ENCODE results near the gene TNIP3.

TNIP3 gene

GRCh38 chr4:121140716-121141460 lies 23.2 kb downstream of the TNIP3 start:
- H3K27me3 ChIP-seq (ENCODE audit: control insufficient read depth, insufficient read depth, low read length, poor library complexity, severe bottlenecking), result no peaks in the 10 kb centered on the region
- H3K27ac ChIP-seq (ENCODE audit: insufficient read depth, low read depth, low read length, poor library complexity, severe bottlenecking), result no peak overlapping the region
- 74 to 92% methylated on average over 4 of the region's 5 CpGs for WGBS, 2 experiments
- H3K4me3 ChIP-seq (ENCODE audit: insufficient read depth, low read depth, low read length), result no peak overlapping the region
- H3K36me3 ChIP-seq (ENCODE audit: control insufficient read depth, insufficient read depth, low read length), result no peaks in the 10 kb centered on the region
- H3K4me1 ChIP-seq (ENCODE audit: control insufficient read depth, insufficient read depth, low read length), result no peaks in the 10 kb centered on the region
- H3K9me3 ChIP-seq (ENCODE audit: control insufficient read depth, low read length), result no peaks in the 10 kb centered on the region

- Histone ChIP-seq H3K27ac (ENCODE audit: insufficient read depth, low read depth, low read length, poor library complexity, severe bottlenecking) (no peak overlapping the region), H3K9me3 (ENCODE audit: control insufficient read depth, low read length) (no peaks in the 10 kb centered on the region), H3K4me3 (ENCODE audit: insufficient read depth, low read depth, low read length) (no peak overlapping the region), H3K4me1 (ENCODE audit: control insufficient read depth, insufficient read depth, low read length) (no peaks in the 10 kb centered on the region), H3K27me3 (ENCODE audit: control insufficient read depth, insufficient read depth, low read length, poor library complexity, severe bottlenecking) (no peaks in the 10 kb centered on the region), H3K36me3 (ENCODE audit: control insufficient read depth, insufficient read depth, low read length) (no peaks in the 10 kb centered on the region)
- WGBS, 2 experiments, result 94 to 95% methylated on average over 6 to 7 of the region's 7 CpGs
Observed at GRCh38 chr4:121139533-121140222, 24.4 kb downstream of the TNIP3 start.

- H3K4me1 ChIP-seq (ENCODE audit: control insufficient read depth, insufficient read depth, low read length), result no peaks in the 10 kb centered on the region
- no peak overlapping the region for H3K27ac ChIP-seq (ENCODE audit: insufficient read depth, low read depth, low read length, poor library complexity, severe bottlenecking)
- H3K4me3 ChIP-seq (ENCODE audit: insufficient read depth, low read depth, low read length), result no peak overlapping the region
- H3K27me3 ChIP-seq (ENCODE audit: control insufficient read depth, insufficient read depth, low read length, poor library complexity, severe bottlenecking), result no peaks in the 10 kb centered on the region
- H3K36me3 ChIP-seq (ENCODE audit: control insufficient read depth, insufficient read depth, low read length), result no peaks in the 10 kb centered on the region
- WGBS, 2 experiments, result 85 to 90% methylated on average over 3 to 5 of the region's 5 CpGs
- no peaks in the 10 kb centered on the region for H3K9me3 ChIP-seq (ENCODE audit: control insufficient read depth, low read length)
Observed at GRCh38 chr4:121138039-121138825, 25.9 kb downstream of the TNIP3 start.

GRCh38 chr4:121130326-121130660 lies 33.8 kb downstream of the TNIP3 start:
- Histone ChIP-seq H3K9me3 (ENCODE audit: control insufficient read depth, low read length) (no peaks in the 10 kb centered on the region), H3K4me1 (ENCODE audit: control insufficient read depth, insufficient read depth, low read length) (no peaks in the 10 kb centered on the region), H3K27ac (ENCODE audit: insufficient read depth, low read depth, low read length, poor library complexity, severe bottlenecking) (no peak overlapping the region), H3K4me3 (ENCODE audit: insufficient read depth, low read depth, low read length) (no peak overlapping the region), H3K36me3 (ENCODE audit: control insufficient read depth, insufficient read depth, low read length) (no peaks in the 10 kb centered on the region), H3K27me3 (ENCODE audit: control insufficient read depth, insufficient read depth, low read length, poor library complexity, severe bottlenecking) (no peaks in the 10 kb centered on the region)
- 87 to 88% methylated on average over 4 of the region's 4 CpGs for WGBS, 2 experiments

- Histone ChIP-seq H3K27ac (ENCODE audit: insufficient read depth, low read depth, low read length, poor library complexity, severe bottlenecking) (no peak overlapping the region), H3K4me3 (ENCODE audit: insufficient read depth, low read depth, low read length) (no peak overlapping the region), H3K9me3 (ENCODE audit: control insufficient read depth, low read length) (no peaks in the 10 kb centered on the region), H3K27me3 (ENCODE audit: control insufficient read depth, insufficient read depth, low read length, poor library complexity, severe bottlenecking) (no peaks in the 10 kb centered on the region), H3K36me3 (ENCODE audit: control insufficient read depth, insufficient read depth, low read length) (no peaks in the 10 kb centered on the region), H3K4me1 (ENCODE audit: control insufficient read depth, insufficient read depth, low read length) (no peaks in the 10 kb centered on the region)
- 95 to 100% methylated on average over 4 of the region's 4 CpGs for WGBS, 2 experiments
Observed at GRCh38 chr4:121129606-121130325, 34.4 kb downstream of the TNIP3 start.

- 88 to 95% methylated on average over 1 of the region's 1 CpG for WGBS, 2 experiments
- Histone ChIP-seq H3K27me3 (ENCODE audit: control insufficient read depth, insufficient read depth, low read length, poor library complexity, severe bottlenecking) (no peaks in the 10 kb centered on the region), H3K27ac (ENCODE audit: insufficient read depth, low read depth, low read length, poor library complexity, severe bottlenecking) (no peak overlapping the region), H3K4me1 (ENCODE audit: control insufficient read depth, insufficient read depth, low read length) (no peaks in the 10 kb centered on the region), H3K36me3 (ENCODE audit: control insufficient read depth, insufficient read depth, low read length) (no peaks in the 10 kb centered on the region), H3K4me3 (ENCODE audit: insufficient read depth, low read depth, low read length) (no peak overlapping the region), H3K9me3 (ENCODE audit: control insufficient read depth, low read length) (no peaks in the 10 kb centered on the region)
Observed at GRCh38 chr4:121127100-121127499, 37.0 kb downstream of the TNIP3 start.

GRCh38 chr4:121126449-121127006 lies 37.6 kb downstream of the TNIP3 start:
- 82 to 87% methylated on average over 5 to 6 of the region's 6 CpGs for WGBS, 2 experiments
- no peak overlapping the region for H3K27ac ChIP-seq (ENCODE audit: insufficient read depth, low read depth, low read length, poor library complexity, severe bottlenecking)

GRCh38 chr4:121125498-121125885 lies 38.6 kb downstream of the TNIP3 start:
- no peak overlapping the region for H3K4me3 ChIP-seq (ENCODE audit: insufficient read depth, low read depth, low read length)
- WGBS, 2 experiments, result 94 to 98% methylated on average over 3 of the region's 3 CpGs

More at GRCh38 chr4:121126449-121127006, 37.6 kb downstream of the TNIP3 start:
- no peaks in the 10 kb centered on the region for H3K4me1 ChIP-seq (ENCODE audit: control insufficient read depth, insufficient read depth, low read length)
- H3K27me3 ChIP-seq (ENCODE audit: control insufficient read depth, insufficient read depth, low read length, poor library complexity, severe bottlenecking), result no peaks in the 10 kb centered on the region
- H3K4me3 ChIP-seq (ENCODE audit: insufficient read depth, low read depth, low read length), result no peak overlapping the region
- no peaks in the 10 kb centered on the region for H3K36me3 ChIP-seq (ENCODE audit: control insufficient read depth, insufficient read depth, low read length)
- no peaks in the 10 kb centered on the region for H3K9me3 ChIP-seq (ENCODE audit: control insufficient read depth, low read length)

GRCh38 chr4:121122661-121123060 lies 41.5 kb downstream of the TNIP3 start:
- no peaks in the 10 kb centered on the region for H3K4me1 ChIP-seq (ENCODE audit: control insufficient read depth, insufficient read depth, low read length)
- no peaks in the 10 kb centered on the region for H3K27me3 ChIP-seq (ENCODE audit: control insufficient read depth, insufficient read depth, low read length, poor library complexity, severe bottlenecking)
- no peak overlapping the region for H3K27ac ChIP-seq (ENCODE audit: insufficient read depth, low read depth, low read length, poor library complexity, severe bottlenecking)
- WGBS, 2 experiments, result 88 to 90% methylated on average over 1 to 2 of the region's 2 CpGs
- H3K36me3 ChIP-seq (ENCODE audit: control insufficient read depth, insufficient read depth, low read length), result no peaks in the 10 kb centered on the region
- H3K9me3 ChIP-seq (ENCODE audit: control insufficient read depth, low read length), result no peaks in the 10 kb centered on the region
- no peak overlapping the region for H3K4me3 ChIP-seq (ENCODE audit: insufficient read depth, low read depth, low read length)

More at GRCh38 chr4:121125498-121125885, 38.6 kb downstream of the TNIP3 start:
- no peaks in the 10 kb centered on the region for H3K9me3 ChIP-seq (ENCODE audit: control insufficient read depth, low read length)
- H3K4me1 ChIP-seq (ENCODE audit: control insufficient read depth, insufficient read depth, low read length), result no peaks in the 10 kb centered on the region
- no peaks in the 10 kb centered on the region for H3K27me3 ChIP-seq (ENCODE audit: control insufficient read depth, insufficient read depth, low read length, poor library complexity, severe bottlenecking)
- H3K27ac ChIP-seq (ENCODE audit: insufficient read depth, low read depth, low read length, poor library complexity, severe bottlenecking), result no peak overlapping the region
- no peaks in the 10 kb centered on the region for H3K36me3 ChIP-seq (ENCODE audit: control insufficient read depth, insufficient read depth, low read length)
